ENCODE measurements around the gene MC3R. TPM values are rescaled to one million over a fixed set of nuclear protein-coding genes. Genes with fewer than 3 reads are reported as not detected.

The MC3R gene
- total RNA-seq, 1 donor from 2014 or later: not detected

DNA sequence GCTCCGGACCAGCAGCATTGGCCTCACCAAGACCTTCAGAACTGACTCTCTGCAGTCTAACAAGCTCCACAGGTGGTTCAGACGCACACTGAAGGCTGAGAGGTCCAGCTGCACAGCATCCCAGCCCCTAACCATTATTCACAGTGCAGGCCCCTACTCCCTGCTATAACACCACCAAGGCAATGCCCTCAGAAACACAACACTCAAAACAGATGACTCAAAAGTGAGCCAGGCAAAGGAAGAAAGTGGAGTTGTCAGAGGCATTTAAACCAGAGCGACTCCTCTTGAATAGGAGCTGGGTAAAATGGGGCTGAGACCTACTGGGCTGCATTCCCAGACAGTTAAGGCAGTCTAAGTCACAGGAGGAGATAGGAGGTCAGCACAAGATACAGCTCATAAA lies 20.5 kb upstream of the MC3R start:
- no peak for TF ChIP-seq CTCF (IDR thresholded peaks at IDR 0.05)
- Mint-ChIP-seq H3K27me3 (no peaks in the 10 kb centered on the region), H3K27ac (no peak overlapping the region), H3K4me1 (no peaks in the 10 kb centered on the region), H3K4me3 (no peak overlapping the region), H3K36me3 (ENCODE audit: low read depth) (no peaks in the 10 kb centered on the region), H3K9me3 (peaks cover 5% of the 10 kb centered on the region)
- ATAC-seq (ENCODE audit: low read depth) (no peak), DNase-seq (no peak)
- CTCF ChIA-PET: no interaction called here
- intact Hi-C loops (cut with micrococcal nuclease): no loop called here
- POLR2A ChIA-PET: no interaction called here

DNA sequence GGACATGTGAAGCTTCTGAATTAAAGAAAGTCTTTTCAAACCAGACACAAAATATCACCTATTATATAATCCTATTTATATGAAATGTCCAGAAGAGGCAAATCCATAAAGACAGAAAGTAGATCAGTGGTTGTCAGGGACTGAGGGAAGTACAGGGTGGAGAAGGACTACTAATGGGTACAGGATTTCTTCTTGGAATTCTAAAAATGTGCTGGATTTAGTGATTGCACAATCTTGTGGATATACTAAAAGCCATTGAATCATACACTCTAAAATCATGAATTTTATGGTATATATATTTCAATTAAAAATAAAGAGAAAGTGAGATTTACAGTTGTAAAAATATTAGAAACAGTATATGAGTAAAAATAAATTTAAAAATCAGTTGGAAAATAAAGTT lies 18.7 kb upstream of the MC3R start:
- Mint-ChIP-seq H3K9me3 (peaks cover 13% of the 10 kb centered on the region), H3K4me3 (no peak overlapping the region), H3K27ac (no peak overlapping the region), H3K27me3 (no peaks in the 10 kb centered on the region), H3K4me1 (no peaks in the 10 kb centered on the region), H3K36me3 (ENCODE audit: low read depth) (no peaks in the 10 kb centered on the region)
- CTCF ChIA-PET: no interaction called here
- DNase-seq (no peak), ATAC-seq (ENCODE audit: low read depth) (no peak)
- no peak for TF ChIP-seq CTCF (IDR thresholded peaks at IDR 0.05)
- intact Hi-C loops (cut with micrococcal nuclease): no loop called here
- POLR2A ChIA-PET: no interaction called here

DNA sequence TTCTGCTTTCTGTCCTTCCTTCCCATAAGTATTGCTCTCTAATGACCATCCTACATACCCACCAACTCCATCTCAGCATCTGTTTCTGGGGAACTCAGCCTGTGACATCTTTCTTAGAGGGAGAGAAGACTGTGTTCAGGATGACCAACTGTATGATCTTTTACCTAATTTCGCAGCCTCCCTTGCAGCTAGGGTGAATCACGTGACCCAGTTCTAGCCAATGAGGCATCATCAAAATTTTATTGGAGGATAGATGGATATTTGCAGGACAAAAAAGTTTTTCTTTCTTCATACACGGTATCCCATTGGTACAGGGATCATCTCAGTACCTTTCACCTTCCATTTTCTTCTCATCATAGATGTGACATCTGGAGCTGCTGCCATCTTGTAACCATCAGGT lies 14.4 kb upstream of the MC3R start:
- DNase-seq (no peak), ATAC-seq (ENCODE audit: low read depth) (no peak)
- intact Hi-C loops (cut with micrococcal nuclease): no loop called here
- no peaks in the 10 kb centered on the region for H3K36me3 Mint-ChIP-seq (ENCODE audit: low read depth)
- peaks cover 15% of the 10 kb centered on the region for H3K9me3 Mint-ChIP-seq
- POLR2A ChIA-PET: no interaction called here
- H3K4me3 Mint-ChIP-seq: no peak overlapping the region
- H3K27me3 Mint-ChIP-seq: no peaks in the 10 kb centered on the region
- no peak for TF ChIP-seq CTCF (IDR thresholded peaks at IDR 0.05)
- H3K27ac Mint-ChIP-seq: no peak overlapping the region
- H3K4me1 Mint-ChIP-seq: no peaks in the 10 kb centered on the region
- CTCF ChIA-PET: no interaction called here

DNA sequence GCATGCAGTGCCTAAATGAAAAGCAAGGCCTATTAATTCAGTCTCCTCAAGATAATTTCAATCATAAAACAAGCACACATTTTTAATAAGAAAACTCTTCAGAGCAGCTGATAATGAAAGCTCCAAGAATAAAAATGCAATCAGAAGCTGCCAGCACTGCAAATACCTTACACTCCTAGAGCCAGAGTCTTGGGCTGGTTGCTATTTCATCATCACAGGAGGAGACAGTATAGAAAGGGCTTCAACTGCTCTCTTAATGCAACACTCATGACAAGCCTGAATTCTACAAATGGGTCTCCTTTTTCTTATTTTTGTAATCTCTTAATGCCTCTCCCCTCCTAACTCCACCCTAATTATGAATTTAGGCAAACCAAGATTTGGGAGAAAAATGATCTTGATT lies 11.2 kb upstream of the MC3R start:
- Mint-ChIP-seq H3K27me3 (no peaks in the 10 kb centered on the region), H3K27ac (no peak overlapping the region), H3K4me1 (no peaks in the 10 kb centered on the region), H3K9me3 (peaks cover 17% of the 10 kb centered on the region), H3K4me3 (no peak overlapping the region), H3K36me3 (ENCODE audit: low read depth) (no peaks in the 10 kb centered on the region)
- DNase-seq: no peak
- ChIA-PET POLR2A (no interaction called here), CTCF (no interaction called here)
- intact Hi-C loops (cut with micrococcal nuclease): no loop called here
- no peak for ATAC-seq (ENCODE audit: low read depth)
- no peak for TF ChIP-seq CTCF (IDR thresholded peaks at IDR 0.05)

DNA sequence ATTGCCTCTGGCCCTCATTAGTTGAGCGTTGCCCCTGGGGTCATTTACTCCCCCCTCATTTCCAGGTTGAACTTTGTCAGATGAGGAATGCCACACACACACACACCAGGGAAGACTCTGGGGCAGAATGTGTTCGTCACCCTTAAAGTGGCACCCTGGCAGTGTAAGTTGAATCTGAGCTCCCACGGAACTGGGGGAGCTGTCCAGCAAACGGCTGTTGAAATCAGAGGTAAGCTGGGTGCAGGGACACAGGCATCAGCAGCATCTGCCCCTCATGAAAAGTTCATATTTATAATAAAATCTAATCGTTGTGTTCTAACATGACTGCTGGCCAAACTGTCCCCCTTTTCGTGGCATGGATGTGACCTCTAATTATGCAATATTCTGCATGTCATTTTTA lies 4.3 kb upstream of the MC3R start:
- no peak for ATAC-seq (ENCODE audit: low read depth)
- POLR2A ChIA-PET: no interaction called here
- intact Hi-C loops (cut with micrococcal nuclease): no loop called here
- Mint-ChIP-seq H3K27ac (no peak overlapping the region), H3K9me3 (peaks cover 2% of the 10 kb centered on the region), H3K27me3 (peaks cover 12% of the 10 kb centered on the region), H3K4me3 (no peak overlapping the region), H3K36me3 (ENCODE audit: low read depth) (no peaks in the 10 kb centered on the region), H3K4me1 (no peaks in the 10 kb centered on the region)
- TF ChIP-seq CTCF (IDR thresholded peaks at IDR 0.05): no peak
- CTCF ChIA-PET: no interaction called here
- DNase-seq: no peak

Measured in activated B cell treated with CpG ODN at 0.5 μM for 24 hours (primary cell).